Esophagus mucosa (tissue), 1 donor: Measurements from ENCODE around the gene ELF1. TPM values are rescaled to one million over a fixed set of nuclear protein-coding genes. Genes with fewer than 3 reads are reported as not detected.
A peak's percentile ranks its signal among the peaks of the same experiment; 100 is the strongest.
"Not testable (repeated sequence)": the region's sequence is repeated elsewhere in the genome, so short reads cannot be mapped to it uniquely, and the experiment has no call there.

Source experiments
- ATAC-seq: fragments of 200-7000 bp; cut with Tn5 transposase; one replicate; pipeline ENCODE4 v1.9.1; 2020
- total RNA-seq: library from RNA; stranded (reverse); gene quantifications from one replicate; pipeline ENCODE4 v1.2.4, GENCODE V29; 2023
- donor health status: DM: yes; HTN: yes; CAD: no.

Gene ELF1
- total RNA-seq, 1 donor from 2014 or later = 68.9 TPM

DNA sequence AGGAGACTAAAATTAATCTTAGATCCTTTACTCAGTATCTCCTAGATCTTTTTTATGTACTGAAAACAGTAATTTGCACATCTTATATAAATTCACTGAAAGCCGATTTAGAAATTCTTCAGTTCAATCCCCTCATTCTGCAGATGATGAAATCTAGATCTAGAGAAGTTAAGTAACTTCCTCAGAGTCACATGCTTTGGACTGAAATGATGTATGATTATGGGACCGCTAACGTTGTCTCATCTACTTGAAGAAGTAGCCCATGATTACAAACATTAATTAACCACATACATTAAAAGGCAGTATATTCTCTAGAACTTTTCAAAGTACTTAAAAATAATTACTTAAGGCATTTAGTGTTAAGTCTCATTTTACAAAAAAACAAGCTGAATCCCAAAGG lies 37.8 kb downstream of the ELF1 start:
- no peak for ATAC-seq

DNA sequence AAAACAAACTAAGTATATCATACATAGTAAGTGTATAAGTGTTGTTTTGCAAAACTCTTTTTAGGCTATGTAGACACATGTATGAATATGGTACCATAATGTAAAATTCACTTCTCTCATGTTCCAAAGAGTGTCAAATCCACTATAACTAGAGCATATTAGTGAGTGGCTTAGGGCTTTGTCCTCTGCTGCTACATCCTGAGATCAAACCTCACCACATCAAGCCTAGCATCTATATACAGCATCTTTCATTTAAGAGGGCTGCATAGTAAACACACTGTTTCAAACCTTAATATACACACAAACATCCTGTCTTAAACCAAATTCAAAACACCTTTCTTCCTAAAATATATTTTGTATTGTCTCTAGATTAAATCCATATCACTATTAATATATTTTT lies 38.7 kb downstream of the ELF1 start:
- ATAC-seq = no peak

DNA sequence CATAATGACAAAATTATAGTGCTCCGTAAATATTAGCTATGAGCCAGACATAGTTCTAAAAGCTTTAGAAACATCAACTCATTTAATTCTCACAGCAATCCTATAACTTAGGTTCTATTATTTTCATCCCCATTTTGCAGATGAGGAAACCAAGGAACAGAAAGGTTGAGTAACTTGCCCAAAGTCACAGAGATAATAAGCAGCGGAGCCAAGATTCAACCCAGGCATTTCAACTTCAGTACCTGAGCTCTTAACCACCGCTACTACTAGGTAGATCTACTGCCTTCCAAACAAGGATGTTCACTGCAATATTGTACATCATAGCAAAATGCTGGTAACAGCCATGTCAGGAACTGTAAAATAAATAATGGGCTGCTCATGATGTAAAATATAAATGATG lies 39.9 kb downstream of the ELF1 start:
- no peak for ATAC-seq

DNA sequence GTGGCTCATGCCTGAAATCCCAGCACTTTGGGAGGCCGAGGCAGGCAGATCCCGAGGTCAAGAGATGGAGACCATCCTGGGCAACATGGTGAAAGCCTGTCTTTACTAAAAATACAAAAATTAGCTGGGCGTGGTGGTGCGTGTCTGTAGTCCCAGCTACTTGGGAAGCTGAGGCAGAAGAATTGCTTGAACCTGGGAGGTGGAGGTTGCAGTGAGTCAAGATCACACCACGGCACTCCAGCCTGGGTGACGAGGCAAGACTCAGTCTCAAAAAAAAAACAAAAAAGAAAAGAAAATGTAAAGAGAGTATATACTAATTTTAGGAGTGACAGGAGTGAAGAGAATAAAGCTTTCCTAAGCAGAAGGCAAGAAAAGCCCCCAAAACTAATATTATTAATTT lies 41.0 kb downstream of the ELF1 start:
- ATAC-seq = not testable (repeated sequence)

DNA sequence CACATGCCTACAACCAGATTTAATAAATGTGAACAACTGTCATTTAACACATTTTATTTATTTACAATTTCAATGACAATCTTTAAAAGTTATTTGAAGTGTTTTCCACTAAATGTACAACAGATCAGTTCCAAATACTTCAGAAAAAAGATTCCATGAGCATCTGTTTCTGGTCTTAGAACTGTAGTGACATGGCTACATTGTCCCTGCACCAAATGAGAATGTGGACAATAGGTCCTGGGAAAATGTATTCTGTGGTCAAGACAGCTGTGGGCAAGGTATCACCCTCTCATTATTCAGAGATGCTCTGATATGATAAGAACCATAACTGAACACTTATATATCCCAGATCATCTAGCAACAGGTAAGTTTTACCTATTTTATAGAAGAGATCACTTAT lies 43.7 kb downstream of the ELF1 start:
- ATAC-seq = no peak

DNA sequence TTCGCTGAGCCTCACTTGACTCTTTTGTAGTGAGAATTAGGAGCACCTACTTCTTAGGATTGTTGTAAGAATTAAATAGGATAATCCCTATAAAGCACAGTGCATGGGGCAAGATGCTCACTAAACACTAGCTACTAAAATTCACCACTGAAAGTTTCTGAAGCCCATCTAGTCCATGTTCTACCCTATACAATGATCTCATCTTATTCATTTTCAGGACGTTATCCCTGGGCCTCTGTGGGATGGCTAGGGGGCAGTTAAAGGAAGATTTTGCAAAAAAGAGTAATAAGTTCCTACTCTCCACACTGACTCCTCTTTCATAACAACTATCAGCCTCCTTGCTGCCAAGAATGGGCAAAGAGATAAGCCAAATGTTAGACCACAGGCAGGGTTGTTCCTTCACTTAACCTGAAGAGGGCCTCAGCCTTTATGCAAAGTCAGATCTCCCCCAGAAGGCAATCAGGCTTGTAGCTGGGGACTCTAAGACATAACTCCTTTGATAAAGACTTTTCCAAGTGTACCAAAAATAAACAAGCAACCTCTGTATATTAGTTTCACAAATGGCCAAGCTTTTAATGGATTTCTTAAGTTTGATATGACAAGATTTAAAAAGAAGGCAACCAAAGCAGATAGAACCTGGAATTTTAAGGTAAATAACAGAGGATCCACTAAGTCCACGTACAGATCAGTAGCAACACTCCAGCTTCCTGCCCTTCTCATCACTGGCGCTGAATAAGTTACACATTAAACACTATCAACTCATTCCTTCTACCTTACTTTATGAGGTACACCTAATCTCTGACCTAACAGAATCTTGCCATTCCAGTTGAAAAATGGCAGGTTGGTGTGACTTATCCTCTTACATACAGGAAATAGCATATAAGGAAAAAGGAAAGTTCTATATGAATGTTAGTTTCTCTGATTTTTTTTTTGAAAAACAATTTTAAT lies 44.4 kb downstream of the ELF1 start:
- ATAC-seq = peak; percentile 83

DNA sequence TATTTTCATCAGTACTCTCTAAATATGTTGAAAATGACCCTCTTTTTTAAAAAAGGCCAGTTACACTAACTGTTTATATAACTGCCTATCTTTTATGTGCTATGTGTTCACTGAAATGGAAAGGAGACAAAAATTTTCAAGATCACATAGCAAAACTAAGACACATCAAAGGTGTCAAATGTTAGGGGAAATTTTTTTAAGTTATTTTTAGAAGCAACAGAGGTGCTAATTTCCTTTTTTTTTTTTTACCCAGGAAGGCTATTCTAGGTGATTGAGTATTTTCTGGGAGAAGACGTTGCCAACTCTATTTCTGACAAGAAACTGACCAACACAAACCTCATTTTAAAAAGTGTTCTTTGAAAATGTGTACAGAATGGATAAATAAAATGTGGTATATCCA lies 45.7 kb downstream of the ELF1 start:
- no peak for ATAC-seq

DNA sequence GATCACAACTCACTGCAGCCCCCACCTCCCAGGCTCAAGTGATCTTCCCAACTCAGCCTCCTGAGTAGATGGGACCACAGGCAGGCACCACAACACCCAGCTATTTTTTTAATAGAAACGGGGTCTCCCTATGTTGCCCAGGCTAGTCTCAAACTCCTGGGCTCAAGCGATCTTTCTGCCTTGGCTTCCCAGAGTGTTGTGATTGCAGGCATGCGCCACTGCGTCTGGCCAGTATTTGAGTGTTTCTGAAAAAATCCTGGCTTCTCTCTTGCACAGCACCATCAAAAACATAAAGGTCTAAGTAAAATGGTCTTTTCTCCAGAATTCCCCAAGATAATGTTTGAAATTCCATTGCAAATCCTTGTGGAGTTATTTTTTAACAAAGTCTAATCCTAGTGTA lies 47.8 kb downstream of the ELF1 start:
- ATAC-seq = no peak

DNA sequence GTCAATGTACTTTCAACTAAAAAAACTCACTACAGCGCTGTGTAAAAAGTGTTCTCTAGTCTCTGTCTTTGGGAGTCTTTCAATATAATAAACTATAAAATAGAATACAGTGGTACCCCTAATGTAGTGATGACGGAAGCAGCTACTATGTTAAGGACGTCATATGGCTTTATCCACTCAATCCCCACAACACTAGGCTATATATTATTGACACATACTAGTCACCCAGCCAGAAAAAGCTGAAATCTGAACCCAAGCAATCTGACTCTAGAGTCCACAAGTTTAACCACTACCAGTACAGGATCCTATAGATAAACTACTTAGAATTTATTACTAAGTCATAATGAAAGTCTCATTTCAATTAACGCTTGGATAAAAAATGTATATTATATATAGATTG lies 48.3 kb downstream of the ELF1 start:
- ATAC-seq = no peak

DNA sequence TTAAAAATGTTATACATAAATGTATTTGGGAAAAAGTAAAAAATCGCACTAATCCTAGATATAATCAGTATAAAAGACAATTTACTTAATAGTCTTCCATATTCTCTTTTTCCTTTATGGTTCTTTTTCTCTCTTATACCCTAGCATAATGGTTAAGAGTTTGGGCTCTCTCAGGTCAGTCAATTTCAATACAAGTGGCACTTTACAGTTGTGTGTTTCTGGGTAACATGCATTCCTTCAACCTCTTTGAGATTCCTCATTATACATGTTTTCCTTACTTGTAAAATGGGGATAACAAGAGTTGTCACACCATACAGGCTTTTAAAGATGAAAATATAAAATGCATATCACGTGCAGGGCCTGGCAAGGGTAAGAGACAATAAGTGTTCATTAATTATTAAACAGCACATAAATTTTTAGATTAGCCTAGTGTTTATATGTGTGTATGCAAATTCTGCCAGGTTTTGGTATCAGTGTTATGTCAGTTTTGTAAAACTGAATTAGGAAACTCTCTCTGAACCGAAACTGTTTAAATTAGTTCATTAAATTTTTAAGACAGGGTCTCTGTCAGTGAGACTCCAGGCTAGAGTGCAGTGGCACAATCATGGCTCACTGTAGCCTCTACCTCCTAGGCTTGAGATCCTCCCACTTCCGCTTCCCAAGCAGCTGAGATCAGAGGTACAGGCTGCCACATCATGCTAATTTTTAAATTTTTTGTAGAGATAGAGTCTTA lies 49.8 kb downstream of the ELF1 start:
- ATAC-seq = no peak

DNA sequence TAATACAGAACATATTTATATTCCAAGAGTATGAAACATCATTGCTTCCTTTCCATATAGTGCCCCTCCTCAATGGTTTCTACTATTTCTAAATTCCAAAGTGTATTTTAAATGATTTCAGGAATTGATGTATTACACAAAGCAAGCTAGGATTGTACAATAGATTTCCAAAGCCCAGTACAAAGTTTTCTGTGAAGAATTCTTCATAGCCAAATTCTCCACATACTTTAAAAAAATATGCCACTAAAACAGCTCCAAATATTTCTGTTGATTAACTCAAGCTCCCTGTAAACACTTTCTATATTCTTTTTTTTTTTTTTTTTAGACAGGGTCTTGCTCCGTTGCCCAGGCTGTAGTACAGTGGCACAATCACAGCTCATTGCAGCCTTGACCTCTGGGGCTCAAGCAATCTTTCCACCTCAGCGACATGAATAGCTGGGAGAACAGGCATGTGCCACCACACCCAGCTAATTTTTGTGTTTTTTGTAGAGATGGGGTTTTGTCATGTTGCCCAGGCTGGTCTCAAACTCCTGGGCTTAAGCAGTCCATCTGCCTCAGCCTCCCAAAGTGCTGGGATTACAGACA lies 50.6 kb downstream of the ELF1 start:
- no peak for ATAC-seq

DNA sequence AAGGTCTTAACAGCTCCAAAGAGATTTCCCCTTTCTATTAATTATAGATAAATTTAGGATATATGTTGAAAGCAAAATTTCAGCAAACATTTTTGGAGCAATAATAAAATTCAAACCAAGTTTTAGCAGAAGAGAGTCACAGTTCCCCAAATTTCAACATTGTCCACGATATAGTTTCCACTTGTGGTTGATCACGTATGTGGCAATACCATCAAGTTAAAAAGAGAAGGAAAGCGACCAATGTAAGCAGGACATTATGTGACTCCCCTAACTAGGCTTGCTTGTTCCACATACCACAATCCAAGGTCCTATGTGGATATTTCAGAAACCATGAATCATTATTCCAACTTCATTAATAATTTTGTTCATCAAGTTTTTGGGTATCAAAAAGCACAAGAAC lies 52.8 kb downstream of the ELF1 start:
- ATAC-seq = no peak

DNA sequence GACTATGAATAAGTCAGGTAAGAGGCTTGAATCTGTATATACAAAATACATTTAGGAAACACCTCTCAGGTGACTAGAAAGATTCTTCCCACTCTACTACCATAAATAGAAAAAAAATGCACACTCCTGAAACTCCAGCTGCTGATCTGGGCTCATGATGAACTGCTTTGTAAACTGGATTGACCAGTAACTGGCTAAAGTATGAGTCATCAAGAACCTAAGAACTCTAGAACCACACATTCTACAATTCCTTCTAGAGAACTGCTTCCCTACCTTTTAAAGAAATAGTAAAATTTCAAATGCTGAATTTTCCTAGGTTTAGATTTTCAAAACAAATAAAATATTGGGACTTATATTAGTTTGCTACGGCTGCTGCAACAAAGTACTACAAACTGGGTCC lies 55.2 kb downstream of the ELF1 start:
- ATAC-seq = peak; percentile 93

DNA sequence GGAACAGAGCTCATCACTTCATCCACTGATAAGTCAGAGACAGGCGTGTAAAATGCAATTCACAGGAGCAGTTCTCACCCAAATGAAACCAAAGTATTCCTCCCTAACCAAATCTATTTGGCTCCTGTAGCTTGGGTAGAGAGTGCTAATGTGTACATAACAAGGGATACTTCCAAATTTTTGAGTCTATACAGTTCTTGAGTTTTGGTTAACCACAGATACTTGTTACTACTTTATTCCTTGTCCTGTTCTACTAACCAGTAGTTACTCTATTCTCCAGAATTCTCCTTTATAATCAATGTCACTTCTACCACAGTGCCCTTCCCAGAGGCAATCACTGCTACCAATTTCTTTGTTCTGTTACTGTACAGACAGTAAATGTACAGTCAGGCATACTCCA lies 57.3 kb downstream of the ELF1 start:
- ATAC-seq = no peak

DNA sequence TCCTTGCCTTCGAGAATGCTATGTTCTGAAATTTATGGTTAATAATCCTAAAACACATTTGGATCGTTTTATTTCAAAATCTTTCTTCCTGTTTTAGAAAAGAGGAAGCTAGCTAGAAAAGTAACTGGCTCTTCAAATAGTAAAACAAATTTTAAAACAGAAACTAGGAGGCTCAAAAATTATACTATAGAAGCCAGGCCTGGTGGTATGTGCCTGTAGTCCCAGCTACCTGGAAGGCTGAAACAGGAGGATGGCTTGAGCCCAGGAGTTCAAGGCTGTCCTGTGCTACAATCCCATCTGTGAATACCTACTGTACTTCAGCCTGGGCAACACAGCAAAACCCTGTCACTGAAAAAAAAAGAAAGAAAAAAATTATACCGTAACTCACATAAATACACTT lies 57.9 kb downstream of the ELF1 start:
- no peak for ATAC-seq

DNA sequence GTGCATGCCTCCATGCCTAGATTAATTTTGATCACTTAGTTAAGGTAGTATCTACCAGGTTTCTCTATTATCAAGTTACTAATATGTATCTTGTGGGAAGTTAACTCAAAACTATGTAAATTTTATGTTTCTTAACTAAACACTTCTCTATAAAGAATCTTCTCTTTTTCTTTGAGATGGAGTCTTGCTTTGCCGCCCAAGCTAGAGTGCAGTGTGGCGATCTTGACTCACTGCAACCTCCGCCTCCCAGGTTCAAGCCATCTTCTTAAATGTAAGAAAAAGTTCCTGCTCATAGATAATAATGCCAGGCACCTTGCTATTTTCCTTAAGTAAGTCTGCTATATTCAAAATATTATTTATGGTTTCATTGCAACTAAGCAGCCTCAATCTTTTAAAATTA lies 58.4 kb downstream of the ELF1 start:
- ATAC-seq = no peak

DNA sequence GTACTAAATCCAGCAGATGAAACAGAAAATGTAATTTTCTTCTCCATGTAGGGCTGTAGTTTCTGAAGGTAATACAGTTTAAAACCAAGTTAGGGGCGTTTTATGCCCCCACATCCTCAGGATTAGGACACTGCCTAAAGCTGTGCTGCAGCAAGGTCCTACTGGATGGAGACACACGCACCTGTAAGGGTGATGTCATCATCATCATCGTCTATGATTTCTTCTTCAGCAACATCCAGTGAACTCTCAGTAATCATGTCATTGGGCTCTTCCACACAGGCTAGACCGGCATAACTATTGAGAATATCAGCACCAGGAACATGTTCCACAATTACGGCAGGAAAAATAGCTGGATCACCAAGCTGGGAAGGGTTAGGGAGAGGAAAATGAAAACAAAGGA lies 60.5 kb downstream of the ELF1 start:
- no peak for ATAC-seq

DNA sequence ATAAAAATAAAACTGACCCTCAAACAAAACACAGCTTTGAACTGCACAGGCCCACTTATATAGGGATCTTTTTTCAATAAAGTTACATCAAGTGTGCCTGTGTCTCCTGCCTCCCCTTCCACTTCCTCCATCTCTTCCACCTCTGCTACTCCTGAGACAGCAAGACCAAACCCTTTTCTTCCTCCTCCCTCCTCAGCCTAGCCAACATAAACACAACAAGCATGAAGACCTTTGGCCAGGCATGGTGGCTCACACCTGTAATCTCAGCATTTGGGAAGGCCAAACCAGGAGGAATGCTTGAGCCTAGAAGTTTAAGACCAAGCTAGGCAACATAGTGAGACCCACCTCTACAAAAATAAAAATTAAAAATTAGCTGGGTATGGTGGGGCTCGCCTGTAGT lies 72.6 kb downstream of the ELF1 start:
- no peak for ATAC-seq

DNA sequence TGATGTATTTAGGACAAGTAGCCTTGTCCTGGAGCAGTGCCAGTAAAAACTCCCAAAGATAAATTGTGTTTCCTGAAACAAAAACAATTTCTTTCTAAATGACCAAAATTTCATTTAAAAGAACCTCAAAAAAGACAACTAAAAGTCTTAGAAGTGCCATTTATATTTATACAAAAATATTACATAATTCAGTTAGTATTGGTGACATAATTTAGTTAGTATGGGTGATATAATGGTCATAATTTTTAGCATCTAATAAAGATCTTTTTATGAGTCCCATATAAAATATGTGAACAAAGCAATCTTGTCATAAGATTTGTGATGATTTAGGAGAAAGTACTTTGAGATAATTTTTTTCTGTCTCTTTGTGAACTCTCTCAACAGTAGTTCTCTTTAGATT lies 76.0 kb downstream of the ELF1 start:
- no peak for ATAC-seq

DNA sequence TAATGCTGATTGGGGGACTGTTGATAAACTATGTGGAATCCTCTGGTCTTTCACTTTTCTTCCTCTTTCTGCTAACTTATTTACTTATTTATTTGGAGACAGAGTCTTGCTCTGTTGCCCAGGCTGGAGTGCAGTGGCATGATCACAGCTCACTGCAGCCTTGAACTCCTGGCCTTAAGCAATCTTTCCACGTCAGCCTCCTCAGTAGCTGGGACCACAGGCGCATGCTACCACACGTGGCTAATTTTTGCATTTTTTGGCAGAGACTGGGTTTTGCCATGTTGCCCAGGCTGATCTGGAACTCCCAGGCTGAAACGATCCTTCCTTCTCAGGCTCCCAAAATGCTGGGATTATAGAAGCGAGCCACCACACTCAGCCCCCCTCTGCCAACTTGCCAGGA lies 77.5 kb downstream of the ELF1 start:
- ATAC-seq = no peak

DNA sequence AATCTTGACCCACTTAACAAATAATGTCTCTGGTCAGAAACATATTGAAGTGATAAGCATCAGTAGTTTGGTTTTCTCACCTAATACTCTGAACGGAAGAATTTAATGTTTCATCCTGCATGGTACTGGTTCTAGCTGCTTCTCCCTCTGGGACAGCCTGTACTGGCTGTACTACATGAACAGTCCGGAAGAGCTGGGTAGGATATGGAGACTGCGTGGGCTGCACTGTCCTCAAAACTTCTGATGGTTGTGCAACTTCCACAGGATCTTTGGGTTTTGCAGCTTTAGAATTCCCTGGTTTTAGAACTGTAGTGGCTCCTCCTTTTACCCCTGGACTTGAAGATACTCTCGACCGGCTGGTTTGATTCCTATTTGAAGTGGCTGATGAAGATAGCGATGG lies 78.3 kb downstream of the ELF1 start:
- no peak for ATAC-seq

DNA sequence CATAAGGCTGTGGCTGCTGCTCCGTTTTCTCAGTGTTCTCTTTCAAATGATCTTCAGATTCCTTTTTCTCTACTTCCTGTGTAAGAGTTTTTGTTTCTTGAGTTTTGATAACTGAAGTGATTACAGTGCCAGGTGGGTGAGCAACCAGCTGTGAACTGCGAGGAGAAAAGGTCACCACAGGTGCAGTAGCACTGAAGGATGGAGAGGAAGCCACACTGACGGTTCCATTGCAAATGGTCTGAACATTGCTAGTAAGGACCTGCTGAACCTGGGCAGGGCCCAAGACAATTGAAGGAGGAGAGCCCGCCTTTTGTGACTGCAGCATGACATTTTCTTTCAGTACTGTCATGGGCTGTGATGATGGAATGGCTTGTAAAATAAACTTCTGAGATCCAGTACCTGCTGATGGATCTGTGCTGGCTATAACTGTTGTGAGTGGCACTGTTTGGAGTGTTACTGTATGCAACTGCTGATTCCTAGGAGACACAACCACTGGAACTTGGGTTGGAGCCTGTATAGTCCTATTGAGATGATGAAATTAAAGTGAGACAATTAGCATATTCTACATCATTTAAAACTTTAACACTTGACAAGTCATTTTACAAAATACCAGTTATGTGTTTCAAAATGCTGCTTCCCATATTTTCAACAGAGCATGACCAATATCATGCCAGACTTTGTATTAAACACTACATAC lies 85.5 kb downstream of the ELF1 start:
- ATAC-seq = peak; percentile 63

DNA sequence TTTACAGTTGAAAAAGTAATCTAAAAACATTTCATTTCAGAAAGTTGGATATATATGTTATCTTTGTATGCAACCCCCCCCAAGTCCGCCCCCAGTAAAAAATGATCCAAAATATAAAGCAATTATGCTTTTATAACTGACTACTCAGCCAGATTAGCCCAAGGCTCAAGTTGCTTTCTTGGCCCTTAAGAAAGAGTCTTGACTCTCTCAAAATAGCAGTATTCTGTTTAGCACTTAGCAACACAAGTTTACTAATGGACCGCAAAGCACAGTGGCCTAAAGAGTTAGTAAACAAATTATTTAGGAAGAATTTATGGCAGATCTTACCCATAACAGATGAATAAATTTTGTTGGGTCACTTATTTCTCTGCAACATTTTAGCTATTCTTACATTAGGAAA lies 86.9 kb downstream of the ELF1 start:
- ATAC-seq = no peak
